BJ (cell line): ENCODE results near the gene SLC45A2. TPM values are rescaled to one million over a fixed set of nuclear protein-coding genes. Genes with fewer than 3 reads are reported as not detected.

ENCODE experiments used
- CTCF ChIA-PET: fragments of 350-600 bp; formaldehyde crosslinking; extraction: SDS; loops from one replicate; lab custom pipeline; 2021; ENCODE audit warnings: antibody characterized with exemption, inconsistent platforms; lab: Yijun Ruan, JAX
- POLR2A ChIA-PET: fragments of 300-600 bp; sonication (Branson Sonifier 250); formaldehyde crosslinking; extraction: SDS; loops from one replicate; lab custom pipeline; 2021; ENCODE audit warnings: antibody characterized with exemption; lab: Charles Lee
- DNase-seq: peaks from one replicate; pipeline ENCODE4 v3.0.0-alpha.2; 2011; ENCODE audit warnings: low read depth
- H3K27me3 ChIP-seq: 2 replicates; pipeline ENCODE4 v1.6.0; 2011; ENCODE audit warnings: low read length; ENCODE audit not compliant: control insufficient read depth, insufficient read depth
- H3K36me3 ChIP-seq: 2 replicates; pipeline ENCODE4 v1.5.1; 2011; ENCODE audit warnings: low read length; ENCODE audit not compliant: control insufficient read depth, insufficient read depth
- H3K4me3 ChIP-seq: 2 replicates; pipeline ENCODE4 v1.5.1; 2011; ENCODE audit warnings: low read depth, mild to moderate bottlenecking, control low read depth, low read length
- CTCF ChIP-seq: IDR thresholded peaks from 2 replicates; pipeline ENCODE4 v1.5.1; 2011; ENCODE audit warnings: low read depth, mild to moderate bottlenecking, control low read depth, inconsistent platforms, low read length, moderate library complexity; ENCODE audit not compliant: insufficient read depth
- polyA plus RNA-seq: library from polyadenylated mRNA; depleted of rRNA; stranded (reverse); fragments of >200 nt; gene quantifications from 2 replicates; pipeline ENCODE4 v1.2.3, GENCODE V29; 2011; rRNA removed
- small RNA-seq: library from RNA; depleted of rRNA; stranded (forward); fragments of <200 nt; gene quantifications from one replicate; pipeline ENCODE3, GENCODE V24; 2012; ENCODE audit warnings: low replicate concordance, low read depth; ENCODE audit not compliant: insufficient read length

Gene SLC45A2
- polyA plus RNA-seq, 1 experiment: not detected

- DNase-seq: peak; percentile 69
- Histone ChIP-seq H3K27me3 (no peaks in the 10 kb centered on the region; the same call in 1 of the 2 replicates), H3K4me3 (no peak overlapping the region), H3K36me3 (no peaks in the 10 kb centered on the region)
- ChIA-PET POLR2A (no interaction called here), CTCF (interaction anchor here (1.0 to 1.2 kb wide), 2 partner anchors 12 to 33 kb away, joined by 3 read pairs; no protein-coding TSS in a partner anchor)
- no peak for TF ChIP-seq CTCF
Measured at GRCh38 chr5:33901156-33901555, 83.3 kb downstream of the SLC45A2 start.

Small RNAs within 50 kb of the gene (small RNA-seq; reads per million reads assigned to genes)
- not detected for gene AC139783.1

Other genes with a start within 250 kb of the SLC45A2 start
- gene ADAMTS12, start 92.7 kb downstream of the SLC45A2 start, polyA plus RNA-seq: 25.6 and 30.1 TPM in 2 replicates
- not detected in 2 replicates for gene RXFP3, start 48.3 kb downstream of the SLC45A2 start, polyA plus RNA-seq
- 7.1 and 11.2 TPM in 2 replicates for gene AMACR, start 23.4 kb upstream of the SLC45A2 start, polyA plus RNA-seq
- 1.8 and 2.2 TPM in 2 replicates for gene C1QTNF3, start 58.5 kb upstream of the SLC45A2 start, polyA plus RNA-seq